22Rv1 (cell line): Measurements from ENCODE around the gene ADAMTS17.

Source experiments
- H3K27ac ChIP-seq: fragments of 450-650 bp; 2 replicates; pipeline ENCODE4 v1.5.1; 2017
- ZFX ChIP-seq: fragments of 450-650 bp; IDR thresholded peaks from 2 replicates; pipeline ENCODE4 v1.6.1; 2017; ENCODE audit warnings: antibody characterized with exemption, borderline replicate concordance
- TF ChIP-seq, protein P1 (sequence below): fragments of 450-650 bp; IDR thresholded peaks from 2 replicates; pipeline ENCODE4 v1.5.1; 2017; ENCODE audit warnings: mild to moderate bottlenecking

Gene ADAMTS17

DNA sequence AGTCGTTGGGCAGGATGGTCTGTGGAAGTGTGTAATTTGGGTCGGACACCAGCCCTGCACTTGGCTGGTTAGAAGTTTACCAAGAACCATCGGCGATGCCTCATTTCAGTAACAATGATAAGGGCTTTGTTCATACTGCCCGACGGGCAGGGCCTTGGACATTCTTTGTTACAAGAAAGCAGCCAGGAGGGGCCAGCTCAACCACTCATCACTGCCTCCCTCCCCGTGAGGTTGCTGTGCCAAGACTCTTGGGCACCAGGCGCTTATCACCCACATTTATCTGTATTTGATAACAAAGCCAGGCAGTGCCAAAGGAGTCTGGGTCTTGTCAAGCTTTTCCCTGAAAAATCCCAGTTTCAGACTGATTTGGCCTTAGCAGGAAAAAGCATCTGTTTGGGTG lies 235.0 kb downstream of the ADAMTS17 start:
- H3K27ac ChIP-seq = no peak overlapping the region
- TF ChIP-seq, protein P1, sequence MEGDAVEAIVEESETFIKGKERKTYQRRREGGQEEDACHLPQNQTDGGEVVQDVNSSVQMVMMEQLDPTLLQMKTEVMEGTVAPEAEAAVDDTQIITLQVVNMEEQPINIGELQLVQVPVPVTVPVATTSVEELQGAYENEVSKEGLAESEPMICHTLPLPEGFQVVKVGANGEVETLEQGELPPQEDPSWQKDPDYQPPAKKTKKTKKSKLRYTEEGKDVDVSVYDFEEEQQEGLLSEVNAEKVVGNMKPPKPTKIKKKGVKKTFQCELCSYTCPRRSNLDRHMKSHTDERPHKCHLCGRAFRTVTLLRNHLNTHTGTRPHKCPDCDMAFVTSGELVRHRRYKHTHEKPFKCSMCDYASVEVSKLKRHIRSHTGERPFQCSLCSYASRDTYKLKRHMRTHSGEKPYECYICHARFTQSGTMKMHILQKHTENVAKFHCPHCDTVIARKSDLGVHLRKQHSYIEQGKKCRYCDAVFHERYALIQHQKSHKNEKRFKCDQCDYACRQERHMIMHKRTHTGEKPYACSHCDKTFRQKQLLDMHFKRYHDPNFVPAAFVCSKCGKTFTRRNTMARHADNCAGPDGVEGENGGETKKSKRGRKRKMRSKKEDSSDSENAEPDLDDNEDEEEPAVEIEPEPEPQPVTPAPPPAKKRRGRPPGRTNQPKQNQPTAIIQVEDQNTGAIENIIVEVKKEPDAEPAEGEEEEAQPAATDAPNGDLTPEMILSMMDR = no peak
- TF ChIP-seq ZFX = no peak

DNA sequence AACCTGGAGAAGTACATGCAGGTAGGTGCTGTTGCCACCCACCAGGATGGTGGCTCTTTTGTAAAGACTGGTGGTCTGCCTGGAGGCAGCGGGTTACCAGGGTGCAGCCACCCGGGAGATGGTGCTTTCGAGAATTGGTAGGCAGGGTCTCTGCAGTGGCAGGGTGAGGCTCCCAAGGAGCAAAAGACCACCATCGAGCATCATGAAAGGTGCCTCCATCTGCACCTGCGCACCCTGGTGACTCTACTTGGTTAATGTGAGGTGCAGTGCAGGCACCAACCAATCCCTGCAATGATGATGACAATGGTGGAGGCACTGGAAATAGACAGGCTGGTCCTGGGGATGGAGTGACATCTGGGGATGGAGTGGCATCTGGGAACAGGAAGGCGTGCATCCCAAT lies 236.7 kb downstream of the ADAMTS17 start:
- TF ChIP-seq, protein P1 = no peak
- TF ChIP-seq ZFX = no peak
- no peak overlapping the region for H3K27ac ChIP-seq

DNA sequence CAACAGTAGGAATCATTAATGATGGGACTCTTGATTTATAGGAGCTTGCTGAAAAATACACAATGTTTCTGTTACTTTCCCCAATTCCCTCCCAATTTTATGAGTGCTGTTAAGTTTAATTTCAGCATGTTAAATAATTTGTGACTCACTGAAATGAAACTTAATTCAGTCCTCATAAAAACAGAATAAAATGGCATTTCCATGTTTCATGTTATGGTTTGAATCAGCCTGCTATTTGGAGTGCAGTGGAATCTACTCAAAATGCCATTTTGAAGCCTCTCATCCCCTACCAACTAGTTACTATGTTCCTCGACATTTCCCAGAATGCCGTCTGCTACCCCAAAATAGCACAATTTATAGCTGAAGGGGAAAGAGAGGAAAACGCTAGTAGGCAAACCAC lies 237.5 kb downstream of the ADAMTS17 start:
- no peak for TF ChIP-seq ZFX
- TF ChIP-seq, protein P1 = no peak
- H3K27ac ChIP-seq = no peak overlapping the region

DNA sequence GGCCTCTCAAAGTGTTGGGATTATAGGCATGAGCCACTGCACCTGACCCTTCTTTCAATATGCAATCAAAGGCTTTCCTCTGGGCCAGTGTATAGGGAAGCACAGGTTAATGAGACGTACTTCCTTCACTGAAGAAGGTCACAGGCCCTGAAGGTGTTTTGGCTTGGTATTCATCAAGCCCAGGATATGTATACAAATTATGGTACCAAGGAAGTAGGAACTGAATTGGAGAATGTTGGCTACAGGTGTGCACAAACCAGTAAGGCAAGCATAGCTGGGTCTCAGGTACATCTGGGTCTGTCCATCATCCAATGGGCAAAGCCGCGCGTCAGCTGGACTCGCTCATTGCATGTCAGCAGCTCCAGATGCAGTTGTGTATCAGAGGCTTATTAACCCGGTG lies 237.9 kb downstream of the ADAMTS17 start:
- no peak overlapping the region for H3K27ac ChIP-seq
- TF ChIP-seq, protein P1 = no peak
- no peak for TF ChIP-seq ZFX

DNA sequence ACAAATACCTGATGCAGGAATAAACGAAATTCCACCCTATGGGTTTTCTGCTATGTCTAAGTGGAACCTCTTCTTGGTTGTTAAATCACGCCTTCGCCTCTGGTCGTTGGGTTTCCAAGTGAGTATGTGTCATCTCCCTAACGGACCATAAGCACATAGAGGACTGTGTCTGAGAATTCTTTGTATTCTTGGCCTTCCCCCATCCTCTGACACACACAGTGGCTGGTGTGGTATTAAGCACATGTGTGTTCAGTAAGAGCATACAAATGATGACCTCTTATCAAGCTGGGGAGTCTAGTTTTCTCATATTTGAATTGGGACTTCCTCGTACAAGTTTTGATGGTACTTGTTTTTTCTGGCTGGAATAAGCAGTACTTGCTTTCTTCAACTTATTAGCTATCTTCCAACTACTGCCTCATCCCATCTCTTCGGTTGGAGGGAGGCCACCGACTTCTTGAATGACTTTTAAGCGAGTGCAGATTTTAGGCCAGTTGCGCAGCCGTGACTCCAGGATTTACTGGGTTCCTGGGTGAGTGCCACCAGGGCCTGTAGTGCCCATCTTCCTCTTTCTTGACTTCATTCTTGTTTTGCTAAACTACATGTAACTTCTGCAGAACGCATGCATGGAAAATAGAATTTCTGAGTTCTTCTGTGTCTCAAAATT lies 240.2 kb downstream of the ADAMTS17 start:
- H3K27ac ChIP-seq = no peak overlapping the region
- TF ChIP-seq ZFX = no peak
- TF ChIP-seq, protein P1 = no peak

DNA sequence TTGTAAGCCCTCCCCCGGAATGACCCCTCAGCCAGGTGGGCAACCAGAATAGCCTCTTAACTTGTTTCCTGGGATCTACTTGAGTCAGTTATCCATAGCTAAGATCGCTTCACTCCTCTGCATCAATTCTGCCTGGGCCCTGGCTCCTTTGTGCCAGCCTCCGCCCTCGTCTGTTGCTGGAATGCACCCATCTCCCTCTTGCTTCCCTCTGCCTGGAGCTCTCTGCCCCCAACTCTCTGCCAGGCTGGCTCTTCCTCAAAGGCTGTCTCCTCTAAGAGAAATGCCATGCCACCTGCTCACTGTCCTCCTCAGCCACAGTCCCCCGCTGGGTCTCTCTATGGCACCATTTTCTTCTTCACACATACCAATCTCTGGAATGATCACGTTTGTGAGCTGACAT lies 240.8 kb downstream of the ADAMTS17 start:
- no peak for TF ChIP-seq ZFX
- TF ChIP-seq, protein P1 = no peak
- H3K27ac ChIP-seq = no peak overlapping the region

DNA sequence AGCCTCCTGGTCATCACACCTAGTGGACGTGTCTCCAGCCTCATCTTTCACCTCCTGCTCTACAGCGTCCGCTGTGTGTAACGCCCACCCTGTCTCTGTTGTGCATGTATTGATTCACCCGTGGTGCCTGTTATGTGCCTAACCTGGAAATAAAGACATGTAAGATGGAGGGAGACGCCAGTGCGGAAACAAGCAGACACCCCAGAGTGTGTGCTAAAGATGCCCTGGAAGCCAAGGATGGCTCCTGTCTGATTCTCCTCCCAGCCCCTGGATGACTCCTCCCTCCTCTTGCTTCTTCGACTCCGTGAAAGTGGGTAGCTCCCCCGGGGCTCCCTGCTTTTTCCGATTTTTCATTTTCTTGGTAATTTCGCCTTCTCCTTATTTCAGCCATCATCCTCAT lies 241.8 kb downstream of the ADAMTS17 start:
- no peak for TF ChIP-seq ZFX
- TF ChIP-seq, protein P1 = no peak
- no peak overlapping the region for H3K27ac ChIP-seq
